IPS DF 4.7 (cell line): ENCODE data around the gene CSF3.

ENCODE experiments used
- DNase-seq: peaks from one replicate; pipeline ENCODE4 v3.0.0-alpha.2; 2013; ENCODE audit warnings: low spot score; ENCODE audit errors: extremely low read depth

The CSF3 gene

GRCh38 chr17:40023590-40024292 lies 8.5 kb downstream of the CSF3 start:
- no peak for DNase-seq

- DNase-seq: no peak
Observed at GRCh38 chr17:40024901-40025300, 9.7 kb downstream of the CSF3 start.

- DNase-seq: no peak
Observed at GRCh38 chr17:40025559-40025958, 10.3 kb downstream of the CSF3 start.

- no peak for DNase-seq
Observed at GRCh38 chr17:40025991-40026815, 11.0 kb downstream of the CSF3 start.

GRCh38 chr17:40026816-40027613 lies 11.8 kb downstream of the CSF3 start:
- peak; percentile 68 for DNase-seq

- DNase-seq: no peak
Observed at GRCh38 chr17:40027614-40028012, 12.4 kb downstream of the CSF3 start.

- no peak for DNase-seq
Observed at GRCh38 chr17:40028595-40028994, 13.4 kb downstream of the CSF3 start.

- no peak for DNase-seq
Observed at GRCh38 chr17:40031706-40032105, 16.5 kb downstream of the CSF3 start.

- no peak for DNase-seq
Observed at GRCh38 chr17:40032322-40033320, 17.4 kb downstream of the CSF3 start.

GRCh38 chr17:40033339-40033738 lies 18.1 kb downstream of the CSF3 start:
- DNase-seq: no peak

GRCh38 chr17:40034426-40035161 lies 19.4 kb downstream of the CSF3 start:
- no peak for DNase-seq

- no peak for DNase-seq
Observed at GRCh38 chr17:40035162-40035559, 19.9 kb downstream of the CSF3 start.

- DNase-seq: no peak
Observed at GRCh38 chr17:40038882-40039513, 23.8 kb downstream of the CSF3 start.

GRCh38 chr17:40041196-40041595 lies 26.0 kb downstream of the CSF3 start:
- DNase-seq: no peak

GRCh38 chr17:40056379-40057015 lies 41.3 kb downstream of the CSF3 start:
- no peak for DNase-seq

GRCh38 chr17:40058186-40058784 lies 43.0 kb downstream of the CSF3 start:
- DNase-seq: no peak

- DNase-seq: no peak
Observed at GRCh38 chr17:40058865-40059264, 43.6 kb downstream of the CSF3 start.

GRCh38 chr17:40059729-40060475 lies 44.7 kb downstream of the CSF3 start:
- DNase-seq: no peak
